GM12878 (cell line): ENCODE data around the gene TPCN2. TPM values are rescaled to one million over a fixed set of nuclear protein-coding genes. Genes with fewer than 3 reads are reported as not detected.

Experiments
- ATAC-seq: fragments of 200-7000 bp; cut with Tn5 transposase; 3 replicates; pipeline ENCODE4 v1.9.1; 2020; ENCODE audit warnings: mild to moderate bottlenecking, moderate library complexity
- BruUV-seq: library from RNA; stranded (reverse); fragments of 400-500 nt; replicated peaks from 2 replicates; lab custom pipeline; 2021; lab: Mats Ljungman, UMichigan
- CTCF ChIA-PET: fragments of 300-600 bp; sonication (Branson Sonifier 250); formaldehyde crosslinking; extraction: SDS; loops from one replicate; lab custom pipeline; 2021; ENCODE audit warnings: inconsistent platforms; lab: Yijun Ruan, JAX
- POLR2A ChIA-PET: fragments of 350-600 bp; formaldehyde crosslinking; extraction: SDS; loops from one replicate; lab custom pipeline; 2021; ENCODE audit warnings: inconsistent platforms; lab: Charles Lee
- RAD21 ChIA-PET: fragments of 300-600 bp; sonication (Branson Sonifier 250); formaldehyde crosslinking; loops from one replicate; lab custom pipeline; 2023; ENCODE audit warnings: antibody characterized with exemption; ENCODE audit not compliant: unreplicated experiment; lab: Charles Lee
- SMC1A ChIA-PET: fragments of 300-600 bp; sonication (Branson Sonifier 250); formaldehyde crosslinking; loops from one replicate; lab custom pipeline; 2023; ENCODE audit not compliant: unreplicated experiment, uncharacterized antibody; lab: Charles Lee
- DNase-seq: peaks from one replicate; pipeline ENCODE4 v3.0.0-alpha.2; 2011; ENCODE audit warnings: low read depth, low spot score
- FAIRE-seq: peaks from 3 replicates; lab custom pipeline; 2011; peaks lifted over from hg19 to GRCh38; lab: Jason Lieb, UNC
- H2AFZ ChIP-seq: 2 replicates; pipeline ENCODE4 v1.6.0; 2011; ENCODE audit warnings: low read depth, low read length, control low read depth; ENCODE audit not compliant: control insufficient read depth
- H3K27ac ChIP-seq: 2 replicates; pipeline ENCODE4 v1.5.1; 2011; ENCODE audit warnings: control low read depth; ENCODE audit not compliant: control insufficient read depth, insufficient read depth
- H3K27me3 ChIP-seq, 2 experiments: replicated peaks in 1 of 2; 2 replicates each; pipeline versions ENCODE4 v1.6.0 to v1.6.1; 2011; ENCODE audit warnings: low read length in 1 of 2; ENCODE audit not compliant: control insufficient read depth in 2 of 2, insufficient read depth in 2 of 2
- H3K36me3 ChIP-seq, 2 experiments: 2 replicates each; pipeline ENCODE4 v1.5.1; 2011; ENCODE audit warnings: low read length in 1 of 2; ENCODE audit not compliant: control insufficient read depth in 2 of 2, insufficient read depth in 2 of 2
- H3K4me1 ChIP-seq: 2 replicates; pipeline ENCODE4 v1.6.1; 2011; ENCODE audit warnings: mild to moderate bottlenecking, low read length, moderate library complexity, mixed read lengths; ENCODE audit not compliant: control insufficient read depth, insufficient read depth
- H3K4me2 ChIP-seq: 2 replicates; pipeline ENCODE4 v1.6.0; 2011; ENCODE audit warnings: control low read depth; ENCODE audit not compliant: control insufficient read depth, insufficient read depth
- H3K4me3 ChIP-seq: fragments of 200-600 bp; sonication (generic); 2 replicates; pipeline ENCODE4 v1.5.1; 2016
- H3K79me2 ChIP-seq: 2 replicates; pipeline ENCODE4 v1.6.0; 2011; ENCODE audit warnings: low read length; ENCODE audit not compliant: control insufficient read depth, insufficient read depth
- H3K9ac ChIP-seq: 2 replicates; pipeline ENCODE4 v1.8.0; 2011; ENCODE audit warnings: low read length, control low read depth, mixed read lengths; ENCODE audit not compliant: control insufficient read depth, insufficient read depth
- H3K9me3 ChIP-seq: replicated peaks from 3 replicates; pipeline ENCODE4 v1.5.1; 2011; ENCODE audit warnings: mild to moderate bottlenecking, low read length; ENCODE audit not compliant: control insufficient read depth, insufficient read depth
- H4K20me1 ChIP-seq: 2 replicates; pipeline ENCODE4 v1.6.0; 2011; ENCODE audit not compliant: control insufficient read depth, insufficient read depth
- CHD2 ChIP-seq: IDR thresholded peaks from 2 replicates; pipeline ENCODE4 v1.6.1; 2011; ENCODE audit warnings: low read depth, low read length, improper control_type of control experiment, borderline replicate concordance
- CREM ChIP-seq: IDR thresholded peaks from 2 replicates; pipeline ENCODE4 v1.6.1; 2014; ENCODE audit warnings: antibody characterized with exemption, low read depth
- EED ChIP-seq: sonication (generic); IDR thresholded peaks from 2 replicates; pipeline ENCODE4 v1.6.1; 2016; ENCODE audit warnings: antibody characterized with exemption, low read depth
- ETV6 ChIP-seq, 2 experiments: fragments of 450-650 bp in 1 of 2; IDR thresholded peaks in 1 of 2; conservative IDR thresholded peaks in 1 of 2; 2 replicates each; pipeline ENCODE4 v1.6.1; 2014; ENCODE audit warnings: antibody characterized with exemption in 1 of 2, borderline replicate concordance in 1 of 2, low read depth in 1 of 2, mild to moderate bottlenecking in 1 of 2, moderate library complexity in 1 of 2
- FOS ChIP-seq: IDR thresholded peaks from 3 replicates; pipeline ENCODE4 v1.6.1; 2011; ENCODE audit warnings: borderline replicate concordance; ENCODE audit not compliant: insufficient read length; ENCODE audit errors: extremely low read depth
- HCFC1 ChIP-seq: fragments of 150-350 bp; IDR thresholded peaks from 2 replicates; pipeline ENCODE4 v1.6.1; 2014; ENCODE audit warnings: low read length
- JUND ChIP-seq: IDR thresholded peaks from 2 replicates; pipeline ENCODE4 v1.6.1; 2012; ENCODE audit warnings: low read depth, mild to moderate bottlenecking, low read length, improper control_type of control experiment, moderate library complexity
- MYC ChIP-seq: IDR thresholded peaks from 2 replicates; pipeline ENCODE4 v1.6.1; 2011; ENCODE audit warnings: mild to moderate bottlenecking, low read length, moderate library complexity, inconsistent platforms; ENCODE audit not compliant: insufficient read depth, insufficient replicate concordance, insufficient read length, severe bottlenecking
- NKRF ChIP-seq: fragments of 450-650 bp; conservative IDR thresholded peaks from 2 replicates; pipeline ENCODE4 v1.6.1; 2017; ENCODE audit warnings: mild to moderate bottlenecking, moderate library complexity
- POLR2AphosphoS2 ChIP-seq: IDR thresholded peaks from 2 replicates; pipeline ENCODE4 v1.6.1; 2011; ENCODE audit warnings: low read depth, mild to moderate bottlenecking, low read length, improper control_type of control experiment, moderate library complexity
- RCOR1 ChIP-seq: conservative IDR thresholded peaks from 2 replicates; pipeline ENCODE4 v1.6.1; 2012; ENCODE audit warnings: low read depth, low read length, improper control_type of control experiment
- SIN3A ChIP-seq: IDR thresholded peaks from 2 replicates; pipeline ENCODE4 v1.6.1; 2012; ENCODE audit warnings: low read depth, low read length, improper control_type of control experiment
- SREBF1 ChIP-seq: IDR thresholded peaks from 2 replicates; pipeline ENCODE4 v1.6.1; 2012; ENCODE audit warnings: mild to moderate bottlenecking, low read length
- SRF ChIP-seq, 2 experiments: IDR thresholded peaks; 2 replicates each; pipeline ENCODE4 v1.6.1; 2011; ENCODE audit warnings: low read depth in 2 of 2, low read length in 2 of 2, mild to moderate bottlenecking in 1 of 2, moderate library complexity in 1 of 2
- USF1 ChIP-seq: IDR thresholded peaks from 2 replicates; pipeline ENCODE4 v1.6.1; 2011; ENCODE audit warnings: borderline replicate concordance, low read depth, mild to moderate bottlenecking, moderate library complexity, mixed read lengths, low read length; ENCODE audit not compliant: insufficient read depth; ENCODE audit errors: extremely low read length
- WGBS: methylation state at CpG from one replicate; pipeline ENCODE4 v1.1.6; 2016; ENCODE audit warnings: low lambda C conversion rate; ENCODE audit not compliant: insufficient replicate concordance, insufficient coverage; ENCODE audit errors: missing lambda C conversion rate; 5-methylcytosine and 5-hydroxymethylcytosine counted together
- in situ Hi-C: fragments of 300-500 bp; cut with MboI; formaldehyde crosslinking; loops from 9 replicates; pipeline ENCODE4 v1.14.3; 2018; ENCODE audit warnings: mixed read lengths
- intact Hi-C: fragments of 100-400 bp; cut with micrococcal nuclease; formaldehyde crosslinking; loops from one replicate; pipeline ENCODE4 v1.14.2; 2022; ENCODE audit not compliant: unreplicated experiment
- polyA plus RNA-seq, 11 experiments: library from polyadenylated mRNA; depleted of rRNA in 4 of 11; unstranded in 6 of 11; stranded (reverse) in 5 of 11; fragments of >200 nt; fragmentation: Nextera tagmentation in 4 of 11; fragmentation: Illumina TruSeq in 1 of 11; extraction: Ambion mirVana in 4 of 11; extraction: Trizol in 1 of 11; gene quantifications; 1 replicate in 1 of 11; 2 replicates in 10 of 11; pipeline versions ENCODE4 v1.2.1 to v1.2.3, GENCODE V29; 2011 to 2016; ENCODE audit warnings: inconsistent platforms in 2 of 11, missing spikeins in 2 of 11, low read depth in 1 of 11
- total RNA-seq, 4 experiments: library from RNA; depleted of rRNA in 3 of 4; stranded (reverse); fragments of >200 nt in 3 of 4; fragmentation: Illumina TruSeq in 1 of 4; extraction: Trizol in 1 of 4; gene quantifications; 2 replicates each; pipeline versions ENCODE4 v1.2.1 to v1.2.3, GENCODE V29; 2013 to 2021

TPCN2 gene
- total and polyA plus RNA-seq, 10 of the 15 experiments (the other 5 are each of a cell fraction or from before 2014, with no cell fraction given), result 1.7 to 18.4 (median 8.4) TPM

- ATAC-seq (no peak), FAIRE-seq (no peak), DNase-seq (no peak)
- ChIA-PET SMC1A (interaction anchor here (1.9 kb wide), 1 partner anchor 246 kb away, joined by 5 read pairs; no protein-coding TSS in a partner anchor), POLR2A (interaction anchor here (1.9 kb wide), 2 partner anchors 8 to 146 kb away, joined by 4 to 6 read pairs; no protein-coding TSS in a partner anchor), CTCF (no interaction called here), RAD21 (no interaction called here)
- H4K20me1 ChIP-seq, result no peaks in the 10 kb centered on the region; the same call in 1 of the 2 replicates
- no peak overlapping the region for H2AFZ ChIP-seq
- peak overlapping the region; percentile 68; the same call in 1 of the 2 replicates for H3K27ac ChIP-seq
- no peaks in the 10 kb centered on the region for H3K9me3 ChIP-seq
- no peaks in the 10 kb centered on the region for H3K27me3 ChIP-seq
- no TSS peak for BruUV-seq
- intact Hi-C loops, result loop anchor here (5.0 to 10.0 kb wide), 2 partner anchors 148 to 206 kb away; partner anchors contain the start of genes CPT1A, IGHMBP2 and MRPL21
- H3K79me2 ChIP-seq, result peaks cover 57% of the 10 kb centered on the region
- WGBS, result 71% methylated on average over 18 of the region's 18 CpGs
- H3K4me3 ChIP-seq, result peak overlapping the region; percentile 55
- H3K4me2 ChIP-seq, result peak overlapping the region; percentile 91
- peak overlapping the region; percentile 65 for H3K9ac ChIP-seq
- H3K36me3 ChIP-seq, result peaks cover 3 to 5% of the 10 kb centered on the region in 2 experiments
- in situ Hi-C loops, result no loop called here
- peaks cover 42% of the 10 kb centered on the region for H3K4me1 ChIP-seq
- TF ChIP-seq POLR2AphosphoS2 (no peak), HCFC1 (no peak), CHD2 (0 out of 2 replicates have a peak, but pooled peaks have one; percentile 4), USF1 (no peak), SRF (IDR thresholded peaks at IDR 0.05; ENCODE audit: low read depth in 2 of 2, low read length in 2 of 2) (no peak), CREM (no peak), RCOR1 (no peak), SIN3A (no peak), MYC (no peak), ETV6 (conservative IDR thresholded peaks at IDR 0.05 in 1 of 2, IDR thresholded peaks at IDR 0.05 in 1 of 2; ENCODE audit: borderline replicate concordance in 1 of 2, low read depth in 1 of 2) (no peak), NKRF (no peak), SREBF1 (no peak), FOS (no peak), JUND (no peak), EED (no peak)
Measured at GRCh38 chr11:69050592-69051380, 2.1 kb downstream of the TPCN2 start.
